ENCODE results near the gene DCHS2.
A peak's percentile ranks its signal among the peaks of the same experiment; 100 is the strongest.

The DCHS2 gene

DNA sequence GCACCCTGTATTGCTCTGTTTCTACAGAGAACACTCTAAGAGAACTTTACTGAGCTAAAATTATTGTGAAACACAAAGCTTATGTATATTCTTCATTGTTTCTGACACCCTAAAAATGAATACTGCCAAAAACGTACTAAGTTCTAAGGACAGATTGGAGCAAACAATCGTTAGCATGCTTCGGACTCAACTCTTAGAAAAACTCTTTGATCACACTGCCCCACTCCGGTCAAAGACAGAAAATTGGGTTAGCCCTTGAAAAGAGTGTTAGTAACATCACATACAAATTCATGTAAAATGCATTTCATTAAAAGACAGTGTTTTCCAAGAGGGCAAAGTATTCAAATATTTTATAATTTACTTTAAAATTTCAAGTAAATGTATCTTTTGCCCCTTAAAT, 177.4 kb downstream of the DCHS2 start:
- peak; percentile 8 for DNase-seq

DNA sequence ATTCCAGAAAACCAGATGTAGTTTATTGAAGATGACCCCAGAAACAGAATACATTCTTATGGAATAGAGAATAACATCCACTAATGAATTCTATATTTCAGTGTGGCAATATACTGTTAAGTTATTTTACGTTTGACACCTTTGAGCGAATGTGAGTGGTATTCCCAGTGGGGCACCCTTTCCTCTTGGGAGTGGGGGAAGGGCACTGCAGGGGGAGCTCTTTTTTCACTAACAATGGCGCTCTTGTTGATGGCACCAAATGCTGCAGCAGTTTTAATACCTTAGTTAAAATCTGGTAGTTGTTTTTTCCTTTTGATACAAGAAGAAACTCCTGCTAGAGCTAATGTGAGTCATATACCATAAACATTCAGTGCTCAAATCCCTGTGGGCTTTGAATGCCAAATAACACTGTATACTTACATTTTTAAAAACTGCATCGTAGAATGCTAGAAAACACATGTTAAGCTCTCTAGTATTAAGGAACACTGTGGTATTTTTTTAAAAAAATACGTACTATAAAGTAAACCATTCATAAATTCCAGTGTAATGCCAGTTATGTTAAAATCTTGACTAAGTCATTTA, 178.5 kb downstream of the DCHS2 start:
- no peak for DNase-seq

GRCh38 chr4:154312246-154312645, 179.4 kb downstream of the DCHS2 start:
- DNase-seq: no peak

GRCh38 chr4:154310578-154310977, 181.0 kb downstream of the DCHS2 start:
- no peak for DNase-seq

DNA sequence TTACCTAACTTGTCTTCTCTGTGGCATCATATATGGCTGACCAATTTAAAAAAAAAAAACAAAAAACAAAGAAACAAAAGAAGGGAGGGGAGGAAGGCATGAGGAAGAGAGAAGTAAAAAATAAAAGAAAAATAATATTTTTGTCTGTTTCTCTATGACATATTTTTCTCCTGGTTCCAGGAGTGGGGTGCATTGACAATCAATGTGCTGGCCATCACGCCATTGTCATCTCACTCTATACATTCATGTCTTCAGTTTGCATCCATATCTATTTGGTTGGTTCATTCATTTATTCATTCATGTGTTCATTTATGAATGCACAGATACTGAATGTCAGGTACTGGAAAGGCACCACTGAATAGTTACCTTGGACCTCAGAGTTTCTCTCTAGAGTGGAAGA, 183.4 kb downstream of the DCHS2 start:
- DNase-seq: no peak

GRCh38 chr4:154307451-154307850, 184.1 kb downstream of the DCHS2 start:
- no peak for DNase-seq

GRCh38 chr4:154305616-154306015, 186.0 kb downstream of the DCHS2 start:
- no peak for DNase-seq

GRCh38 chr4:154304679-154305078, 186.9 kb downstream of the DCHS2 start:
- DNase-seq: no peak

DNA sequence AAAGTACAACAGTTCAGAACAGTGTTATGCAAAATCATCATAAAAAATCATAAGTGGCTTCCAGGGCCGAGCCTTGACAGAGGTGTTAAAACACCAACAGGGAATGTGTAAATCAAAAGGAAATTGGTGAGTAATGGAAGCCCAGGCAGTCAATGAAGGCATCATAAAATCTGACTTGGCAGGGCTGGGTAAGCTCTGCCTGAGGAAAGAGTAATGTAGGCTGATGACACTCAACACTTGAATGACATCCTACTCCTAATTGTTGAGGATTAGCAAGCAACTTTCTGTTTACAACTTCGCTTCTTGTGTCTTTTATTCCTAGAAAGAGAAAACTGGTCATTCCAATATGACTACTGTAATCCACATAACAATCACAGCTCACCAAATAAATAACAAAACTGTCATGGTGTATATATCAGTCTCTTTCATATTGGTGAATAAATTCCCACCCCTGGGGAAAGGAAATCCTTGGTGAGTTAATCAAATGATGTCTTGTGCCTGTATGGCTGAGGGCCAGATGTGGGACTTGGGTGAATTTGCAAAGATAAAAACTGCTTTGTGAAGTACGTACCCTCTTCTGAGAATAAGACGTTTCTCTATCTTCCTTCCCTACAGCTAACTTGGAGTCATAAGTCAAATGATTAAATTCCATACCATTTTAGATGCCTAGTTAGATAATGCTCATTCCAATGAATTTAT, 196.8 kb downstream of the DCHS2 start:
- no peak for DNase-seq

DNA sequence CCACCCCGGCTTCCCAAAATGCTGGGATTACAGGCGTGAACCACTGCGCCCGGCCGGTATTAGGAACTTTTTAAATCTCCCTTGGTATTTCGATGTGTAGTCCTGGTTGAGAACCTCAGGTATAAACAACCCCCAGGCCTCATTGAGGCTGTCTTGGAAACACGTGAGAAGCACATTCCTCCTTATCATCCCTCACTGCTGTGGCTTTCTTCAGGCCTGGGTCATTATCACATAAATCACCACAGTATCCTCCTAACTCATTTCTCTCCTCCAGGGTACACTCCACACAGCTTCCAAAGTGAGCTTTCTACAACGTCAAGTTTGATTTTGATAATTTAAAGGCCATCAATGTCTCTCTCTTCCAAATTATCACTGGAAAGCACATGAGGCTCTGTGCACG, 198.2 kb downstream of the DCHS2 start:
- no peak for DNase-seq

GRCh38 chr4:154292589-154292988, 199.0 kb downstream of the DCHS2 start:
- DNase-seq: peak; percentile 18

DNA sequence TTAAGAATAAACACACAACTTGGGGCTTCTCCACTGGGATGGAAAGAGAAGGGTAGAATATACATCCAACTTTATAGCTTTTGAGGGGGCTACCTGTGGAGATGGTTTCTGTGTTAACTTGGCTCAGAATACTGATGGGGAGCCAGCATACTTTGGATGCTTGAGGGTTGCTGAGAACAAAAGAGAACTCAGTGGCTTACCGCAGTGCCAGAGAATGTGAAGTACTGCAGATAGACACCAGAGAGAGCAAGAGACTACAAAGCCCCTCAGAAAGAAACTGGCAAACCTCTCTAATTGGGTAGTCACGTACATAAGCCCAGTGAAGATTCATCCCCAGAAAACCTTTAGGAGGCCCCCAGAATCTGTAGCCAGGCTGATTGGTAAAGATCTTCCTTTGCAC, 214.4 kb downstream of the DCHS2 start:
- no peak for DNase-seq

GRCh38 chr4:154276496-154276895, 215.1 kb downstream of the DCHS2 start:
- DNase-seq: no peak

GRCh38 chr4:154254999-154255398, 236.6 kb downstream of the DCHS2 start:
- DNase-seq: no peak

DNA sequence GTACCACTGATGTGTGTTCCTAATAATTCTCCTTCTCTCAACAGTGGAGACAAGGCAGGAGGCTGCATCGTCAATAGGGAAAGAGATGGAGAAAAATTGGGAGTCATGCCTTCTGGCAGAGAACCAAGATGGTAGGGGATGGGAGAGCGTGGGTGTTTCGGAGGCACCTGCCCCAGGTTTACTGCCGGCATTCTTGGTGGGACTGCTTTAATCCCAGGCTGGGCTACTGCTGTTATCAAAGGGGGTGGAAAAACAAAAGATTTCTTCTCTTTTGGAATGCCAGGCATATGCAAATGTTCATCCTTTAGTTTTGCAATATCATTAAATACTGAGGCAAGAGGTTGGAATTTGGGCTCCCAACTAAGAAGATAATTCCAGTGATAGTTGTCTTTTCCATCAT, 257.0 kb downstream of the DCHS2 start:
- DNase-seq: no peak

GRCh38 chr4:154231806-154232478, 259.7 kb downstream of the DCHS2 start:
- DNase-seq: no peak

GRCh38 chr4:154230723-154231122, 260.9 kb downstream of the DCHS2 start:
- DNase-seq: no peak

- DNase-seq: no peak
Measured at GRCh38 chr4:154230091-154230490, 261.5 kb downstream of the DCHS2 start.

GRCh38 chr4:154222875-154223274, 268.7 kb downstream of the DCHS2 start:
- DNase-seq: no peak

GRCh38 chr4:154218051-154218450, 273.5 kb downstream of the DCHS2 start:
- DNase-seq: no peak

DNA sequence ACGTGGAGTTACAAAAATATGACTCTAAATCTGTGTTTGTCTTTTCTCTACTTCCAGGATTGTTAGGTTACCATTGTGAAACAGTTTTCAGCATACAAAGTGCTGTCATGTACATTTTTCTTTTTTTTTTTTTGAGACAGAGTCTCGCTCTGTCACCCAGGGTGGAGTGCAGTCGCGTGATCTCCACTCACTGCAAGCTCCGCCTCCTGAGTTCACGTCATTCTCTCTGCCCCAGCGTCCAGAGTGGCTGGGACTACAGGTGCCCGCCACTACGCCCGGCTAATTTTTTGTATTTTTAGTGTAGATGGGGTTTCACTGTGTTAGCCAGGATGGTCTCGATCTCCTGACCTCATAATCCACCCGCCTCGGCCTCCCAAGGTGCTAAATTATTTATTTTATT, 274.2 kb downstream of the DCHS2 start:
- DNase-seq: peak; percentile 3

GRCh38 chr4:154211506-154211905, 280.1 kb downstream of the DCHS2 start:
- DNase-seq: no peak

GRCh38 chr4:154208424-154208823, 283.2 kb downstream of the DCHS2 start:
- no peak for DNase-seq

DNA sequence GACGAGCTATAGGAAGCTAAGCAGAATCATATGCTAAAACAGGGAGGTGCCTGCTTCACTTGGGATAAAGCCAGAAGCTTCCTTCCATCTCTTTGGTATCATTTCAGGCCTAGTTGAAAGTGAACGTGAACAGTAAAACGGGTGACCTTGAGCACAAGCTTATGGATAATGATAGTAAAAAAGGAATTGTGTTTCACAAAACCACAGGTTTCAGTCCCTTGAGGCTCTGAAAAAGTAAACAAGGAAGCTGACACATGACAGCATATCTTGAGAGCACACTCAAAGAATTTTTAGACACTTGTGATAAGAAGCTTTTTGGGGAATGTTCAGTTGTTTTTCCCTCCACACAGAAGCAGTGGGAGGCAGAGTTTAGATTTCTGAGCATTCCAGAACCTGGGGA, 286.1 kb downstream of the DCHS2 start:
- no peak for DNase-seq

GRCh38 chr4:154194649-154195048, 296.9 kb downstream of the DCHS2 start:
- DNase-seq: no peak

Data from RPMI8226 (cell line).